A549 (cell line): ENCODE results near the gene PLA1A. TPM values are rescaled to one million over a fixed set of nuclear protein-coding genes. Genes with fewer than 3 reads are reported as not detected.

Experiments used
- ATAC-seq, 2 experiments: fragments of 200-7000 bp in 1 of 2; fragments of >200 bp in 1 of 2; cut with Nextera tagmentation in 1 of 2; cut with Tn5 transposase in 1 of 2; 3 replicates each; pipeline versions ENCODE4 v1.8.0 to v1.9.1; 2018 to 2020; ENCODE audit warnings: mild to moderate bottlenecking in 1 of 2, moderate library complexity in 1 of 2
- CTCF ChIA-PET: fragments of 300-600 bp; sonication (Branson Sonifier 250); formaldehyde crosslinking; extraction: SDS; loops from one replicate; lab custom pipeline; 2021; ENCODE audit warnings: antibody characterized with exemption, inconsistent platforms; lab: Yijun Ruan, JAX
- POLR2A ChIA-PET: fragments of 350-600 bp; formaldehyde crosslinking; extraction: SDS; loops from one replicate; lab custom pipeline; 2021; ENCODE audit warnings: antibody characterized with exemption, inconsistent platforms; lab: Yijun Ruan, JAX
- DNase-seq, 2 experiments: peaks; one replicate each; pipeline versions ENCODE4 v3.0.0 to v3.0.0-alpha.2; 2011 to 2016; ENCODE audit warnings: low read depth in 1 of 2, low spot score in 1 of 2
- FAIRE-seq: peaks from 2 replicates; lab custom pipeline; 2011; peaks lifted over from hg19 to GRCh38; lab: Jason Lieb, UNC
- H3K27ac ChIP-seq, 2 experiments: fragments of >200 bp; sonication (Bioruptor Twin); formaldehyde crosslinking; 3 replicates each; pipeline ENCODE4 v1.5.1; 2016 to 2017
- H3K4me1 ChIP-seq: fragments of >200 bp; sonication (Bioruptor Twin); formaldehyde crosslinking; 3 replicates; pipeline ENCODE4 v1.6.1; 2016
- H3K4me2 ChIP-seq: fragments of >200 bp; sonication (Bioruptor Twin); formaldehyde crosslinking; 3 replicates; pipeline ENCODE4 v1.6.1; 2016
- H3K4me3 ChIP-seq: fragments of >200 bp; sonication (Bioruptor Twin); formaldehyde crosslinking; 3 replicates; pipeline ENCODE4 v1.5.1; 2016
- H3K9me3 ChIP-seq: fragments of >200 bp; sonication (Bioruptor Twin); formaldehyde crosslinking; 3 replicates; pipeline ENCODE4 v1.6.1; 2016
- BHLHE40 ChIP-seq: IDR thresholded peaks from 2 replicates; pipeline ENCODE4 v1.6.1; 2012; ENCODE audit warnings: low read depth, low read length, inconsistent platforms
- CEBPB ChIP-seq, 2 experiments: fragments of >200 bp in 1 of 2; sonication (Bioruptor Twin) in 1 of 2; formaldehyde crosslinking in 1 of 2; IDR thresholded peaks; 2 replicates each; pipeline ENCODE4 v1.6.1; 2012 to 2016
- GATA3 ChIP-seq: IDR thresholded peaks from 2 replicates; pipeline ENCODE4 v1.6.1; 2012; ENCODE audit warnings: borderline replicate concordance
- HOXA7 ChIP-seq: fragments of 250-450 bp; sonication (Bioruptor Pico); IDR thresholded peaks from 2 replicates; pipeline ENCODE4 v1.5.0; 2020; ENCODE audit warnings: mild to moderate bottlenecking, moderate library complexity
- HOXB5 ChIP-seq: fragments of 250-450 bp; sonication (Bioruptor Pico); IDR thresholded peaks from 2 replicates; pipeline ENCODE4 v1.5.0; 2020; ENCODE audit warnings: mild to moderate bottlenecking, moderate library complexity
- MAZ ChIP-seq: fragments of 150-350 bp; IDR thresholded peaks from 2 replicates; pipeline ENCODE4 v1.6.1; 2014; ENCODE audit warnings: antibody characterized with exemption, low read depth, low read length, borderline replicate concordance
- MYC ChIP-seq: IDR thresholded peaks from 2 replicates; pipeline ENCODE4 v1.6.1; 2012; ENCODE audit warnings: mild to moderate bottlenecking, inconsistent platforms, low read length, improper control_type of control experiment, borderline replicate concordance
- NR3C1 ChIP-seq: fragments of >200 bp; sonication (Bioruptor Twin); formaldehyde crosslinking; IDR thresholded peaks from 3 replicates; pipeline ENCODE4 v1.6.1; 2017
- POLR2A ChIP-seq: IDR thresholded peaks from 2 replicates; pipeline ENCODE4 v1.6.1; 2012; ENCODE audit warnings: mild to moderate bottlenecking, low read length
- POLR2AphosphoS2 ChIP-seq: conservative IDR thresholded peaks from 2 replicates; pipeline ENCODE4 v1.6.1; 2012; ENCODE audit warnings: low read length, improper control_type of control experiment, inconsistent platforms
- RFX5 ChIP-seq: fragments of 450-650 bp; IDR thresholded peaks from 2 replicates; pipeline ENCODE4 v1.7.1; 2014; ENCODE audit warnings: antibody characterized with exemption, mild to moderate bottlenecking, moderate library complexity
- SREBF2 ChIP-seq: fragments of 450-650 bp; IDR thresholded peaks from 2 replicates; pipeline ENCODE4 v1.6.1; 2014; ENCODE audit warnings: mild to moderate bottlenecking, moderate library complexity
- TP53 ChIP-seq: fragments of 250-450 bp; sonication (Bioruptor Pico); IDR thresholded peaks from 2 replicates; pipeline ENCODE4 v1.5.0; 2021; ENCODE audit warnings: mild to moderate bottlenecking, moderate library complexity
- ZC3H11A ChIP-seq: fragments of 450-650 bp; IDR thresholded peaks from 2 replicates; pipeline ENCODE4 v1.6.1; 2014; ENCODE audit warnings: antibody characterized with exemption, mild to moderate bottlenecking
- ZSCAN20 ChIP-seq: fragments of 250-450 bp; sonication (Bioruptor Pico); IDR thresholded peaks from 2 replicates; pipeline ENCODE4 v1.8.0; 2022; ENCODE audit warnings: mild to moderate bottlenecking, moderate library complexity
- WGBS: methylation state at CpG from one replicate; pipeline ENCODE4 v1.1.6; 2017; ENCODE audit errors: missing lambda C conversion rate; 5-methylcytosine and 5-hydroxymethylcytosine counted together
- polyA plus RNA-seq, 4 experiments: library from polyadenylated mRNA; depleted of rRNA in 3 of 4; stranded (reverse); fragments of >200 nt; fragmentation: RNase III in 1 of 4; extraction: RNeasy Plus Mini Kit Qiagen cat#74134 plus additional on column Dnase treatment in 1 of 4; gene quantifications; 2 replicates in 3 of 4; 3 replicates in 1 of 4; pipeline ENCODE4 v1.2.3, GENCODE V29; 2011 to 2017
- TF ChIP-seq, protein P1 (sequence below): fragments of >200 bp; sonication (Bioruptor Twin); formaldehyde crosslinking; IDR thresholded peaks from 3 replicates; pipeline ENCODE4 v1.5.1; 2016
- TF ChIP-seq, protein P2 (sequence below): IDR thresholded peaks from 2 replicates; pipeline ENCODE4 v1.6.1; 2012
- TF ChIP-seq, protein P3 (sequence below): fragments of 200-600 bp; sonication (generic); IDR thresholded peaks from 2 replicates; pipeline ENCODE4 v1.6.1; 2016; ENCODE audit warnings: antibody characterized with exemption, mild to moderate bottlenecking, moderate library complexity
- TF ChIP-seq, protein P4 (sequence below): fragments of 450-650 bp; IDR thresholded peaks from 2 replicates; pipeline ENCODE4 v1.6.1; 2014; ENCODE audit warnings: antibody characterized with exemption
- TF ChIP-seq, protein P5 (sequence below): fragments of >200 bp; sonication (Bioruptor Twin); formaldehyde crosslinking; IDR thresholded peaks from 2 replicates; pipeline ENCODE4 v1.6.1; 2016
- TF ChIP-seq, protein P6 (sequence below): fragments of >200 bp; sonication (Bioruptor Twin); formaldehyde crosslinking; IDR thresholded peaks from 3 replicates; pipeline ENCODE4 v1.6.1; 2016

The PLA1A gene
- polyA plus RNA-seq, 2 of the 4 experiments (the other 2 are of a cell fraction), result 0.17 to 0.18 TPM

DNA sequence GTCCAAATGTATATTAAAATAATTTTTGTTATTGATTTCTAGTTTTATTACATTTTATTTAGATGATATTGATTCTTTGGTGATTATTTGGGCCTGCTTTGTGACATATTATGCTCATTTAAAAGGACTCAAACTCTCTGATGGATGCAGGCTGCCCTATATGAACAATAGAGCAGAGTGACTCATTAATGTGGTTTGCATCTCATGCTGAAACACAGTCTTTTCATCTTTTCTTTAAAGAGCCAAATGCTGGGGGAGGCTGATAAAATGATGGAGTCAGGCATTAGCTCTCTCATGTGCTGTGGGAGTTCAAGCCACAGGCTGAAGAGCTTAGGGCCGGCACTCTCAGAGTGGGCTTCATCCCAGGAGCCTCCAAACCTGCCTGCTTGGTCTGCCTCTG is 7.2 kb downstream of the PLA1A start:
- no peak overlapping the region for H3K4me3 ChIP-seq
- H3K4me1 ChIP-seq, result no peaks in the 10 kb centered on the region
- ChIA-PET CTCF (no interaction called here), POLR2A (no interaction called here)
- no peak overlapping the region for H3K27ac ChIP-seq
- TF ChIP-seq, protein P1, sequence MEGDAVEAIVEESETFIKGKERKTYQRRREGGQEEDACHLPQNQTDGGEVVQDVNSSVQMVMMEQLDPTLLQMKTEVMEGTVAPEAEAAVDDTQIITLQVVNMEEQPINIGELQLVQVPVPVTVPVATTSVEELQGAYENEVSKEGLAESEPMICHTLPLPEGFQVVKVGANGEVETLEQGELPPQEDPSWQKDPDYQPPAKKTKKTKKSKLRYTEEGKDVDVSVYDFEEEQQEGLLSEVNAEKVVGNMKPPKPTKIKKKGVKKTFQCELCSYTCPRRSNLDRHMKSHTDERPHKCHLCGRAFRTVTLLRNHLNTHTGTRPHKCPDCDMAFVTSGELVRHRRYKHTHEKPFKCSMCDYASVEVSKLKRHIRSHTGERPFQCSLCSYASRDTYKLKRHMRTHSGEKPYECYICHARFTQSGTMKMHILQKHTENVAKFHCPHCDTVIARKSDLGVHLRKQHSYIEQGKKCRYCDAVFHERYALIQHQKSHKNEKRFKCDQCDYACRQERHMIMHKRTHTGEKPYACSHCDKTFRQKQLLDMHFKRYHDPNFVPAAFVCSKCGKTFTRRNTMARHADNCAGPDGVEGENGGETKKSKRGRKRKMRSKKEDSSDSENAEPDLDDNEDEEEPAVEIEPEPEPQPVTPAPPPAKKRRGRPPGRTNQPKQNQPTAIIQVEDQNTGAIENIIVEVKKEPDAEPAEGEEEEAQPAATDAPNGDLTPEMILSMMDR, result no peak
- TF ChIP-seq, protein P2, sequence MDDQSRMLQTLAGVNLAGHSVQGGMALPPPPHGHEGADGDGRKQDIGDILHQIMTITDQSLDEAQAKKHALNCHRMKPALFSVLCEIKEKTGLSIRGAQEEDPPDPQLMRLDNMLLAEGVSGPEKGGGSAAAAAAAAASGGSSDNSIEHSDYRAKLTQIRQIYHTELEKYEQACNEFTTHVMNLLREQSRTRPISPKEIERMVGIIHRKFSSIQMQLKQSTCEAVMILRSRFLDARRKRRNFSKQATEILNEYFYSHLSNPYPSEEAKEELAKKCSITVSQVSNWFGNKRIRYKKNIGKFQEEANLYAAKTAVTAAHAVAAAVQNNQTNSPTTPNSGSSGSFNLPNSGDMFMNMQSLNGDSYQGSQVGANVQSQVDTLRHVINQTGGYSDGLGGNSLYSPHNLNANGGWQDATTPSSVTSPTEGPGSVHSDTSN, result no peak
- no peak for TF ChIP-seq ZSCAN20 (CRISPR knock-in tag)
- TF ChIP-seq MYC, result no peak
- TF ChIP-seq, protein P3, sequence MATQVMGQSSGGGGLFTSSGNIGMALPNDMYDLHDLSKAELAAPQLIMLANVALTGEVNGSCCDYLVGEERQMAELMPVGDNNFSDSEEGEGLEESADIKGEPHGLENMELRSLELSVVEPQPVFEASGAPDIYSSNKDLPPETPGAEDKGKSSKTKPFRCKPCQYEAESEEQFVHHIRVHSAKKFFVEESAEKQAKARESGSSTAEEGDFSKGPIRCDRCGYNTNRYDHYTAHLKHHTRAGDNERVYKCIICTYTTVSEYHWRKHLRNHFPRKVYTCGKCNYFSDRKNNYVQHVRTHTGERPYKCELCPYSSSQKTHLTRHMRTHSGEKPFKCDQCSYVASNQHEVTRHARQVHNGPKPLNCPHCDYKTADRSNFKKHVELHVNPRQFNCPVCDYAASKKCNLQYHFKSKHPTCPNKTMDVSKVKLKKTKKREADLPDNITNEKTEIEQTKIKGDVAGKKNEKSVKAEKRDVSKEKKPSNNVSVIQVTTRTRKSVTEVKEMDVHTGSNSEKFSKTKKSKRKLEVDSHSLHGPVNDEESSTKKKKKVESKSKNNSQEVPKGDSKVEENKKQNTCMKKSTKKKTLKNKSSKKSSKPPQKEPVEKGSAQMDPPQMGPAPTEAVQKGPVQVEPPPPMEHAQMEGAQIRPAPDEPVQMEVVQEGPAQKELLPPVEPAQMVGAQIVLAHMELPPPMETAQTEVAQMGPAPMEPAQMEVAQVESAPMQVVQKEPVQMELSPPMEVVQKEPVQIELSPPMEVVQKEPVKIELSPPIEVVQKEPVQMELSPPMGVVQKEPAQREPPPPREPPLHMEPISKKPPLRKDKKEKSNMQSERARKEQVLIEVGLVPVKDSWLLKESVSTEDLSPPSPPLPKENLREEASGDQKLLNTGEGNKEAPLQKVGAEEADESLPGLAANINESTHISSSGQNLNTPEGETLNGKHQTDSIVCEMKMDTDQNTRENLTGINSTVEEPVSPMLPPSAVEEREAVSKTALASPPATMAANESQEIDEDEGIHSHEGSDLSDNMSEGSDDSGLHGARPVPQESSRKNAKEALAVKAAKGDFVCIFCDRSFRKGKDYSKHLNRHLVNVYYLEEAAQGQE, result no peak
- ATAC-seq (no peak), FAIRE-seq (no peak), DNase-seq (no peak)
- no peaks in the 10 kb centered on the region for H3K9me3 ChIP-seq
- H3K4me2 ChIP-seq, result no peak overlapping the region
- 71% methylated on average over 1 of the region's 1 CpG for WGBS

DNA sequence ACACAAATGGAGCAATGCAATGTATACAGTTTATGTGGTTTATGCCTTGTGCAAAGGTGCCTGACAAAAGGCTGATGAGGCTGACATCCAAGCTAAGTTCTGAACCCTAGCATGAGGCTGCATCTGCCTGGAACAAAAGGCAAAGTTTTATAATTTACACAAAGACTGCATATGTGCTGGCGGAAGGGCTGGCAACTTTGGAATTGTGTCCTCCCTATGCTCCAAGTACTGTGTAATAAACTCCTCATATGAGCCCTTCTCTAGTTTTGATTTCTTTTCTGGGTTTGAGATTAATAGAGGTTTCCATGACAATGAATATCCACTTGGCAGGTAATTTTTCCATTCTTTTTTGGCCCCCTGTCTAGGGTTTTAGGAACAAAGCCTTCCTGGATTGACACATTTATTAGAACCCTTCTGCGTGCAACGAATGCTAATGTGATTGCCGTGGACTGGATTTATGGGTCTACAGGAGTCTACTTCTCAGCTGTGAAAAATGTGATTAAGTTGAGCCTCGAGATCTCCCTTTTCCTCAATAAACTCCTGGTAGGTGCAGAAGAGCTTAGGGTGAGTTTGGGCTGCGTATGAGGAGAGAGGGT is 10.8 kb downstream of the PLA1A start:
- TF ChIP-seq RFX5 (no peak), POLR2A (no peak), HOXA7 (no peak), SREBF2 (no peak), TP53 (CRISPR knock-in tag) (no peak), ZC3H11A (no peak), CEBPB (IDR thresholded peaks at IDR 0.05) (no peak), HOXB5 (no peak), GATA3 (no peak), NR3C1 (no peak), POLR2AphosphoS2 (no peak), MAZ (no peak), BHLHE40 (no peak)
- TF ChIP-seq, protein P3, result no peak
- TF ChIP-seq, protein P4, sequence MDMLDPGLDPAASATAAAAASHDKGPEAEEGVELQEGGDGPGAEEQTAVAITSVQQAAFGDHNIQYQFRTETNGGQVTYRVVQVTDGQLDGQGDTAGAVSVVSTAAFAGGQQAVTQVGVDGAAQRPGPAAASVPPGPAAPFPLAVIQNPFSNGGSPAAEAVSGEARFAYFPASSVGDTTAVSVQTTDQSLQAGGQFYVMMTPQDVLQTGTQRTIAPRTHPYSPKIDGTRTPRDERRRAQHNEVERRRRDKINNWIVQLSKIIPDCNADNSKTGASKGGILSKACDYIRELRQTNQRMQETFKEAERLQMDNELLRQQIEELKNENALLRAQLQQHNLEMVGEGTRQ, result no peak
- TF ChIP-seq, protein P5, sequence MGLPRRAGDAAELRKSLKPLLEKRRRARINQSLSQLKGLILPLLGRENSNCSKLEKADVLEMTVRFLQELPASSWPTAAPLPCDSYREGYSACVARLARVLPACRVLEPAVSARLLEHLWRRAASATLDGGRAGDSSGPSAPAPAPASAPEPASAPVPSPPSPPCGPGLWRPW, result no peak
- TF ChIP-seq, protein P6, sequence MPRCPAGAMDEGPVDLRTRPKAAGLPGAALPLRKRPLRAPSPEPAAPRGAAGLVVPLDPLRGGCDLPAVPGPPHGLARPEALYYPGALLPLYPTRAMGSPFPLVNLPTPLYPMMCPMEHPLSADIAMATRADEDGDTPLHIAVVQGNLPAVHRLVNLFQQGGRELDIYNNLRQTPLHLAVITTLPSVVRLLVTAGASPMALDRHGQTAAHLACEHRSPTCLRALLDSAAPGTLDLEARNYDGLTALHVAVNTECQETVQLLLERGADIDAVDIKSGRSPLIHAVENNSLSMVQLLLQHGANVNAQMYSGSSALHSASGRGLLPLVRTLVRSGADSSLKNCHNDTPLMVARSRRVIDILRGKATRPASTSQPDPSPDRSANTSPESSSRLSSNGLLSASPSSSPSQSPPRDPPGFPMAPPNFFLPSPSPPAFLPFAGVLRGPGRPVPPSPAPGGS, result no peak

More for the DNA sequence above, 10.8 kb downstream of the PLA1A start:
- POLR2A ChIA-PET, result no interaction called here
- FAIRE-seq, result no peak
- H3K4me2 ChIP-seq, result no peak overlapping the region
- no peak overlapping the region for H3K27ac ChIP-seq
- no peak for DNase-seq
- CTCF ChIA-PET, result interaction anchor here (1.3 kb wide), 1 partner anchor 14 kb away, joined by 5 read pairs; no protein-coding TSS in a partner anchor
- no peak overlapping the region for H3K4me3 ChIP-seq
- 67% methylated on average over 6 of the region's 6 CpGs for WGBS
- no peaks in the 10 kb centered on the region for H3K4me1 ChIP-seq
- ATAC-seq, result no peak
- H3K9me3 ChIP-seq, result peaks cover 9% of the 10 kb centered on the region
